ENCODE data around the gene GNG7.

DNA sequence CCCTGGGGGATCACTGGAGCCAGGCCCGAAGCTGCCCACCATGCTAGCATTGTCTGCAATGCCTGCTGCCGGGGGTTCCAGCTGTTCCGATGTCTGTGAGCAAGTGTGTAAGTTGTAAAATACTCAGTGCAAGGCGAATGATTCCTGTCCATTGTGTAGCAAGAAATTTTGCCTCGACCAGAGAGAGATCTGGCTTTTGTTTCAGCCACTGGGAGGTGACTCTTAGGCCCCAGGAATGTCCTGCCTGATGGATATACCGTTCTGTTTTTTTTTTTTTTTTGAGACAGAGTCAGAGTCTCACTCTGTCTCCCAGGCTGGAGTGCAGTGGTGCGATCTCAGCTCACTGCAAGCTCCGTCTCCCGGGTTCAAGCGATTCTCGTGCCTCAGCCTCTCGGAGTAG, 233.9 kb downstream of the GNG7 start:
- TF ChIP-seq EZH2 (IDR thresholded peaks at IDR 0.05; ENCODE audit: insufficient read depth, poor library complexity, severe bottlenecking) (no peak), EZH2phosphoT487 (IDR thresholded peaks at IDR 0.05; ENCODE audit: insufficient read depth, low read depth) (no peak)
